Stimulated activated CD4-positive, alpha-beta T cell treated with anti-CD3 and anti-CD28 coated beads, Interleukin-1b, Interleukin-23, amount 100 ng/mL, for 1 hour (primary cell): ENCODE data around the gene PKNOX2.

Experiments
- DNase-seq, 2 donors: peaks; one replicate each; pipeline ENCODE4 v3.0.0-alpha.2; 2020; ENCODE audit warnings: low read depth in 2 of 2

PKNOX2 gene

GRCh38 chr11:125284245-125284850, 119.8 kb downstream of the PKNOX2 start:
- no peak for DNase-seq

- no peak for DNase-seq
Measured at GRCh38 chr11:125285844-125286243, 121.3 kb downstream of the PKNOX2 start.

- DNase-seq, result no peak
Measured at GRCh38 chr11:125286486-125286885, 121.9 kb downstream of the PKNOX2 start.

GRCh38 chr11:125287491-125288210, 123.1 kb downstream of the PKNOX2 start:
- DNase-seq, result no peak

GRCh38 chr11:125289419-125290098, 125.0 kb downstream of the PKNOX2 start:
- DNase-seq, result no peak

GRCh38 chr11:125290263-125290662, 125.7 kb downstream of the PKNOX2 start:
- no peak for DNase-seq

- no peak for DNase-seq
Measured at GRCh38 chr11:125292100-125292499, 127.5 kb downstream of the PKNOX2 start.

GRCh38 chr11:125293596-125293995, 129.0 kb downstream of the PKNOX2 start:
- no peak for DNase-seq

- DNase-seq, result no peak
Measured at GRCh38 chr11:125295931-125296330, 131.4 kb downstream of the PKNOX2 start.

- DNase-seq, result no peak
Measured at GRCh38 chr11:125297346-125297915, 132.9 kb downstream of the PKNOX2 start.

- no peak for DNase-seq
Measured at GRCh38 chr11:125299061-125299615, 134.6 kb downstream of the PKNOX2 start.

GRCh38 chr11:125299821-125300220, 135.3 kb downstream of the PKNOX2 start:
- DNase-seq, result no peak

GRCh38 chr11:125300791-125301218, 136.3 kb downstream of the PKNOX2 start:
- no peak for DNase-seq

- no peak for DNase-seq
Measured at GRCh38 chr11:125301346-125301745, 136.8 kb downstream of the PKNOX2 start.

GRCh38 chr11:125303186-125303585, 138.6 kb downstream of the PKNOX2 start:
- no peak for DNase-seq

GRCh38 chr11:125303694-125304093, 139.1 kb downstream of the PKNOX2 start:
- no peak for DNase-seq

- no peak for DNase-seq
Measured at GRCh38 chr11:125304136-125304535, 139.6 kb downstream of the PKNOX2 start.

GRCh38 chr11:125304876-125305275, 140.3 kb downstream of the PKNOX2 start:
- DNase-seq, result no peak

- DNase-seq, result no peak
Measured at GRCh38 chr11:125305345-125305744, 140.8 kb downstream of the PKNOX2 start.

- no peak for DNase-seq
Measured at GRCh38 chr11:125306476-125306875, 141.9 kb downstream of the PKNOX2 start.

GRCh38 chr11:125308246-125308645, 143.7 kb downstream of the PKNOX2 start:
- no peak for DNase-seq

- DNase-seq, result no peak
Measured at GRCh38 chr11:125312391-125312790, 147.8 kb downstream of the PKNOX2 start.
